Coronary artery (tissue), 2 donors: ENCODE measurements around the gene POLR3B.

Experiments
- DNase-seq: peaks from one replicate; pipeline ENCODE4 v3.0.0-alpha.2; 2017; ENCODE audit warnings: low spot score
- H3K27ac ChIP-seq, 2 donors: fragments of 200-600 bp; sonication (generic); one replicate each; pipeline ENCODE4 v1.5.1; 2016 to 2019
- H3K4me3 ChIP-seq: fragments of 200-600 bp; sonication (generic); 2 replicates; pipeline ENCODE4 v1.5.1; 2016; ENCODE audit warnings: mild to moderate bottlenecking, moderate library complexity
- TF ChIP-seq, protein P1 (sequence below): fragments of 200-600 bp; sonication (generic); IDR thresholded peaks from one replicate; pipeline ENCODE4 v1.5.1; 2019; ENCODE audit warnings: antibody characterized with exemption

Gene POLR3B

GRCh38 chr12:106329231-106329982, 28.1 kb upstream of the POLR3B start:
- no peak for DNase-seq
- Histone ChIP-seq H3K27ac (no peak overlapping the region), H3K4me3 (no peak overlapping the region)
- TF ChIP-seq, protein P1, sequence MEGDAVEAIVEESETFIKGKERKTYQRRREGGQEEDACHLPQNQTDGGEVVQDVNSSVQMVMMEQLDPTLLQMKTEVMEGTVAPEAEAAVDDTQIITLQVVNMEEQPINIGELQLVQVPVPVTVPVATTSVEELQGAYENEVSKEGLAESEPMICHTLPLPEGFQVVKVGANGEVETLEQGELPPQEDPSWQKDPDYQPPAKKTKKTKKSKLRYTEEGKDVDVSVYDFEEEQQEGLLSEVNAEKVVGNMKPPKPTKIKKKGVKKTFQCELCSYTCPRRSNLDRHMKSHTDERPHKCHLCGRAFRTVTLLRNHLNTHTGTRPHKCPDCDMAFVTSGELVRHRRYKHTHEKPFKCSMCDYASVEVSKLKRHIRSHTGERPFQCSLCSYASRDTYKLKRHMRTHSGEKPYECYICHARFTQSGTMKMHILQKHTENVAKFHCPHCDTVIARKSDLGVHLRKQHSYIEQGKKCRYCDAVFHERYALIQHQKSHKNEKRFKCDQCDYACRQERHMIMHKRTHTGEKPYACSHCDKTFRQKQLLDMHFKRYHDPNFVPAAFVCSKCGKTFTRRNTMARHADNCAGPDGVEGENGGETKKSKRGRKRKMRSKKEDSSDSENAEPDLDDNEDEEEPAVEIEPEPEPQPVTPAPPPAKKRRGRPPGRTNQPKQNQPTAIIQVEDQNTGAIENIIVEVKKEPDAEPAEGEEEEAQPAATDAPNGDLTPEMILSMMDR = no peak

DNA sequence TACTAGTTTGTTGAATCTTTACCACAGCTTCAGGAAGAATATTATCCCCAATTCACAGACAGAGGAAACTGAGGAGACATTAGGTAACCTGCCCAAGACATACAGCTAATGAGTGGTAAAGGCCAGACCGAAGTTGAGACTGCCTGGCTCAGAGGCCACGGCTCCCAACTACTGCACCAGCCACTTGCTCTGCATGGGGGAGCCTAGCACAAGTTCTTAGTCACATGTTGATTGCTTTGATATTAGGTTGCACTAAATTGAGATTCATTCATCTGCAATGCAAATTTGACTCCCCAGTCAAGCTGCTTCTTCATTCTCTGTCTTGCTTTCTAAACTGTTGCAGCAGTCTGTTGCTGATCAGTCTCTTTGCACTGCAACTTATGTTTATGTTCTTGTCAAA, 25.9 kb upstream of the POLR3B start:
- no peak overlapping the region for H3K4me3 ChIP-seq
- H3K27ac ChIP-seq = no peak overlapping the region
- DNase-seq = no peak
- TF ChIP-seq, protein P1 = no peak

GRCh38 chr12:106332536-106332935, 25.0 kb upstream of the POLR3B start:
- Histone ChIP-seq H3K27ac (no peak overlapping the region), H3K4me3 (no peak overlapping the region)
- TF ChIP-seq, protein P1 = no peak
- DNase-seq = no peak

GRCh38 chr12:106333010-106333409, 24.5 kb upstream of the POLR3B start:
- H3K27ac ChIP-seq = no peak overlapping the region
- H3K4me3 ChIP-seq = no peak overlapping the region
- TF ChIP-seq, protein P1 = no peak
- no peak for DNase-seq

DNA sequence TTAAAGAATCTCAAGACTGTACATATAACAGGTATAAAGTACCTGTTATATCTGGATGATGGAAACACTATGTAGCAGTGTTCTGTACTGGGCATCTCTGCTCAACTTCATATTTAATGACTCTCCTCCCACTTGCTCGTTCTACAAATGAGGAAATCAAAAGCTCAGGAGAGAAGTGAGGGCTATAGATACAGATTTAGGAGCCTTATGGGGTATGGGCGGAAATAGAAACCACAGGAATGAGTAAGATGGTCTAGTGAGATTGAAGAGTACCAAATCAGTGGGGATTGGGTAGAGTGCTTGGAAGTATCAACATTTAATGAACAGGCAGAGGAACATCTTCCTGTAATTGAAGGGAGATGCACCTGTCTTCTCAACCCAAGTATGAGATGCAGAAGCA, 23.8 kb upstream of the POLR3B start:
- H3K4me3 ChIP-seq = no peak overlapping the region
- H3K27ac ChIP-seq = no peak overlapping the region
- TF ChIP-seq, protein P1 = no peak
- no peak for DNase-seq

- TF ChIP-seq, protein P1 = no peak
- DNase-seq = no peak
- Histone ChIP-seq H3K27ac (peak overlapping the region; percentile 28 to 74), H3K4me3 (no peak overlapping the region)
Measured at GRCh38 chr12:106341086-106341877, 16.3 kb upstream of the POLR3B start.
